ENCODE measurements around the gene GPC5.

Gene GPC5

GRCh38 chr13:92553470-92554114 lies 1155.2 kb downstream of the GPC5 start:
- DNase-seq (ENCODE audit: low read depth), result no peak

GRCh38 chr13:92560883-92561282 lies 1162.5 kb downstream of the GPC5 start:
- no peak for DNase-seq (ENCODE audit: low read depth)

GRCh38 chr13:92564942-92565341 lies 1166.5 kb downstream of the GPC5 start:
- DNase-seq (ENCODE audit: low read depth), result no peak

- DNase-seq (ENCODE audit: low read depth), result no peak
Measured at GRCh38 chr13:92566767-92567166, 1168.3 kb downstream of the GPC5 start.

GRCh38 chr13:92572190-92572589 lies 1173.8 kb downstream of the GPC5 start:
- no peak for DNase-seq (ENCODE audit: low read depth)

- no peak for DNase-seq (ENCODE audit: low read depth)
Measured at GRCh38 chr13:92573467-92574057, 1175.1 kb downstream of the GPC5 start.

GRCh38 chr13:92574499-92574898 lies 1176.1 kb downstream of the GPC5 start:
- DNase-seq (ENCODE audit: low read depth), result no peak

- no peak for DNase-seq (ENCODE audit: low read depth)
Measured at GRCh38 chr13:92575777-92576176, 1177.4 kb downstream of the GPC5 start.

GRCh38 chr13:92578358-92578757 lies 1179.9 kb downstream of the GPC5 start:
- no peak for DNase-seq (ENCODE audit: low read depth)

GRCh38 chr13:92589955-92590354 lies 1191.5 kb downstream of the GPC5 start:
- no peak for DNase-seq (ENCODE audit: low read depth)

- DNase-seq (ENCODE audit: low read depth), result no peak
Measured at GRCh38 chr13:92590503-92590908, 1192.1 kb downstream of the GPC5 start.

- DNase-seq (ENCODE audit: low read depth), result no peak
Measured at GRCh38 chr13:92591117-92591516, 1192.7 kb downstream of the GPC5 start.

- no peak for DNase-seq (ENCODE audit: low read depth)
Measured at GRCh38 chr13:92592757-92593156, 1194.3 kb downstream of the GPC5 start.

- no peak for DNase-seq (ENCODE audit: low read depth)
Measured at GRCh38 chr13:92602560-92602959, 1204.1 kb downstream of the GPC5 start.

- no peak for DNase-seq (ENCODE audit: low read depth)
Measured at GRCh38 chr13:92609376-92609775, 1211.0 kb downstream of the GPC5 start.

GRCh38 chr13:92612892-92613291 lies 1214.5 kb downstream of the GPC5 start:
- DNase-seq (ENCODE audit: low read depth), result no peak

GRCh38 chr13:92613921-92614320 lies 1215.5 kb downstream of the GPC5 start:
- no peak for DNase-seq (ENCODE audit: low read depth)

GRCh38 chr13:92621985-92622384 lies 1223.6 kb downstream of the GPC5 start:
- no peak for DNase-seq (ENCODE audit: low read depth)

GRCh38 chr13:92622905-92623304 lies 1224.5 kb downstream of the GPC5 start:
- DNase-seq (ENCODE audit: low read depth), result no peak

- no peak for DNase-seq (ENCODE audit: low read depth)
Measured at GRCh38 chr13:92626274-92626673, 1227.9 kb downstream of the GPC5 start.

GRCh38 chr13:92640936-92641335 lies 1242.5 kb downstream of the GPC5 start:
- DNase-seq (ENCODE audit: low read depth), result no peak

GRCh38 chr13:92649140-92649813 lies 1250.9 kb downstream of the GPC5 start:
- no peak for DNase-seq (ENCODE audit: low read depth)

- DNase-seq (ENCODE audit: low read depth), result no peak
Measured at GRCh38 chr13:92656103-92656502, 1257.7 kb downstream of the GPC5 start.

- no peak for DNase-seq (ENCODE audit: low read depth)
Measured at GRCh38 chr13:92656648-92657047, 1258.2 kb downstream of the GPC5 start.

All from fibroblast of the conjunctiva (primary cell).